ENCODE results near the gene PDE7B.

PDE7B gene
- total RNA-seq, result 0 to 0.78 (median 0.13) reads per million in 9 experiments

GRCh38 chr6:135851442-135852271 is at the start of gene PDE7B:
Gene PDE7B, plus strand, starts transcription at chr6:135851701.
- Mint-ChIP-seq H3K27me3 (no peaks in the 10 kb centered on the region), H3K4me1 (ENCODE audit: low read depth in 2 of 2) (peaks cover 0 to 3% of the 10 kb centered on the region in 2 donors), H3K27ac (peak within 1 kb of the TSS; percentile 16 to 17), H3K4me3 (peak within 1 kb of the TSS; percentile 59 to 61), H3K9me3 (no peaks in the 10 kb centered on the region), H3K36me3 (ENCODE audit: insufficient read depth) (no peaks in the 10 kb centered on the region)
- ATAC-seq (replicated peaks) (peak; percentile 85), DNase-seq (peak in 1 of 3 experiments; percentile 5)

DNA sequence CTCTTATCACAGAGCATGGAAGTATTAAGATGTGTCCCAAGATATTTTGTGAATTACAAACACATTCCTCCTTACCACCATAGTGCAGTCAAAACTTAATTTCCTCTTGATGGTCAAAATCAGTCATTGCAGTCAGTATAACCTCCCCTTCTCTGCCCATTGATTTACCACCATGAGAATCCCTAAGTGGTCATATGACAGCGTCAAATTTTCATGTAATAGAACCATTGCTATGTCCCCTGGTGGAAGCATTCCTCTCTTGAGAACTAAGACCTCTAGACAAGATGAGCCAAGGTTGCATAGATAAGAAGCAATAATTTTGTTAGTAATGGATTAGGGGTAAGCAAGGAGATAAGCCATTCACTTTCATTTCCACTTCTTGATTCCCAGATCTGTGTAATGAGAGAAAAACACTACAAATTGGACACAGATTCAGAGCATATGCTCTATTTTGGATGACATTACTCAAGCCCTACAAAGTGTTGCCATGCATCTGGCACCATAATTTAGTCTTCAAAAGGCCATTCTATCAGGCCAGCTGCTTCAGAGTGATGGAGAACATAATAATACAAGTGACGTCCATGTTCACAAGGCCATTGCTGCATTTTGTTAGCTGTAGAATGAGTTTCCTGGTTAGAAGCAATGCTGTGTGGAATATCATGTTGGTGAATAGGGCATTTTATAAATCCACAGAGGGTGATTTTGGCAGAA is 49.6 kb upstream of the PDE7B start:
- ATAC-seq (replicated peaks), result no peak
- no peak overlapping the region for H3K4me3 Mint-ChIP-seq
- H3K9me3 Mint-ChIP-seq, result no peaks in the 10 kb centered on the region
- DNase-seq, result no peak
- no peaks in the 10 kb centered on the region for H3K36me3 Mint-ChIP-seq (ENCODE audit: insufficient read depth)
- H3K4me1 Mint-ChIP-seq (ENCODE audit: low read depth in 2 of 2), result peaks cover 0 to 6% of the 10 kb centered on the region in 2 donors
- no peaks in the 10 kb centered on the region for H3K27me3 Mint-ChIP-seq
- no peak overlapping the region for H3K27ac Mint-ChIP-seq

GRCh38 chr6:135810486-135810885 is 41.0 kb upstream of the PDE7B start:
- H3K4me1 Mint-ChIP-seq (ENCODE audit: low read depth in 2 of 2), result no peaks in the 10 kb centered on the region
- H3K27ac Mint-ChIP-seq, result no peak overlapping the region
- ATAC-seq (replicated peaks) (no peak), DNase-seq (no peak)
- H3K9me3 Mint-ChIP-seq, result no peaks in the 10 kb centered on the region
- H3K36me3 Mint-ChIP-seq (ENCODE audit: insufficient read depth), result no peaks in the 10 kb centered on the region
- H3K27me3 Mint-ChIP-seq, result no peaks in the 10 kb centered on the region
- no peak overlapping the region for H3K4me3 Mint-ChIP-seq

DNA sequence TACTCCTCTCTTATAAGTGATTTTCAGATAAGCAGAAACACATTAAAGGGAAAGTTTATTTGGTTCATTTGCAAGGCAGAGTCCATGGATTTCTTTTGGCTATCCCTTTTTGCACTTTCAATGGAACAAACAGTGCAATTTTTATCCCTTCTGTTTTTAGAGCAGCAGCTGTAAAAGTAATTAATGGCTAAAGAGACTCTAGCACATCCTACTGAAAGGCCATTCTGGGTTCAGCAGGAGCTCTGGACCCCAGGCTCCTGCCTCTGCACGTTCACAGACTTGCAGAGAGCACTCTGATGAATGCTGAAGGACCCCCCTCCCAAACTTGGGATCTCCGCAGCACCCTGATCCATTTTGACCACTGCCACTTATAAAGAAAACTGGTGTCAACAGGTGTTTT is 40.3 kb upstream of the PDE7B start:
- H3K27me3 Mint-ChIP-seq, result no peaks in the 10 kb centered on the region
- H3K4me1 Mint-ChIP-seq (ENCODE audit: low read depth in 2 of 2), result no peaks in the 10 kb centered on the region
- no peak overlapping the region for H3K4me3 Mint-ChIP-seq
- no peak overlapping the region for H3K27ac Mint-ChIP-seq
- DNase-seq, result no peak
- H3K36me3 Mint-ChIP-seq (ENCODE audit: insufficient read depth), result no peaks in the 10 kb centered on the region
- no peaks in the 10 kb centered on the region for H3K9me3 Mint-ChIP-seq
- ATAC-seq (replicated peaks), result no peak

DNA sequence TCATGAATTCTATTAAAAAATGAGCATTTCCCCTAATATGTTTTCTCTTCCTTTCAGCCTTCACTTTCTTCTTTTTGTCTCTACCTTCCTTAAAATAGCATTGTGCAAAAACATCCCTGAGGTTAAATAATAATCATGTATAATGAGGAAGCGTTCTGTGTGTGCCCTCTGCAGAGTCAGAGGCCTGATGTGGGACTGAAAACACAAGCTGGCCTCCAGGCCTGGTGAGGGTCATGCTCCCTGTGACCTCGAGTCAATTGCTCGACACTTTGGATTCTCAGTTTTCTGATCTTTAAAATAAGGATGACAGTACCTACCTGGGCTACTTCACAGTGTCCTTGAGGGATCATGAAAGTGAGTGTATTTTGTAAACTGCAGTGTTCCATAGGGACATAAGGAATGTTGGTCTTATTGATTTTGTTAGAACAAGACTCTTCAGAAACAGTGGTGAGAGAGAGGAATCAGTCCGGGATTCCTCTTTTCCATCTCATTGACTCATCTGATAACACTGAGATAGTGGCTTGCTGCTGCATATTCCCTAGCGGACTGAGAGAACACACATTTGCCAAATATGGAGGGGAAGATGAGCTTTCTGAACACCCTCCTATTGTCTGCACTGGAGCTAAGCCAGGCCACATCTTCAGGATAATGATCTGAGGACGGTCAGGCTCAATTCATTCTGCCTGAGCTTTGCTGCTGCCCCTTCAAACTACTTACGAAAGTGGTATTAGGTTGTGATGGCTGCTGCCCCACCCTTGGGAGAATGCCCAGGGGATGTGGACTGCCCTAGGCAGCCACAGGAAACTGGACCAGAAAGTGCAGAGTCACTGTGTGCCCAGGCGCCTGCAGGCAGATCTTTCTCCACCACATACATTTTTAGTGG is 39.6 kb upstream of the PDE7B start:
- Mint-ChIP-seq H3K36me3 (ENCODE audit: insufficient read depth) (no peaks in the 10 kb centered on the region), H3K27me3 (no peaks in the 10 kb centered on the region), H3K9me3 (no peaks in the 10 kb centered on the region), H3K4me3 (no peak overlapping the region), H3K27ac (no peak overlapping the region), H3K4me1 (ENCODE audit: low read depth in 2 of 2) (no peaks in the 10 kb centered on the region)
- no peak for DNase-seq
- no peak for ATAC-seq (replicated peaks)

- Mint-ChIP-seq H3K27ac (no peak overlapping the region), H3K4me3 (no peak overlapping the region), H3K4me1 (ENCODE audit: low read depth in 2 of 2) (no peaks in the 10 kb centered on the region), H3K9me3 (no peaks in the 10 kb centered on the region), H3K27me3 (no peaks in the 10 kb centered on the region), H3K36me3 (ENCODE audit: insufficient read depth) (no peaks in the 10 kb centered on the region)
- DNase-seq, result no peak
- no peak for ATAC-seq (replicated peaks)
These were observed 38.1 kb upstream of the PDE7B start for GRCh38 chr6:135813401-135813800.

DNA sequence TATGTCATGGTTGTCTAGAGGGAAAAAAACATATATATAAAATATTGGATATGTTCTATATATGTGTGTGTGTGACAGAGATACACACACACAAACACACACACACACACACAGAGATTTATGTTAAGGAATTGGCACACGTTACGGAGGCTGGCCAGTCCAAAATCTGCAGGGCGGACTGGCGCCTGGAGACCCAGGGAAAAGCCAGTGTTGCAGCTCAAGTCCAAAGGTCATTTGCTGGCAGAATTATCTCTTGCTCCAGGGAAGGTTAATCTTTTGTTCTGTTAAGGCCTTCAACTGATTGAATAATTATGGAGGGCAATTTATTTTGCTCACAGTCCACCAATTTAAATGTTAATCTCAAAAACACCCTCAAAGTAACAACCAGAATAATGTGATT is 37.5 kb upstream of the PDE7B start:
- no peaks in the 10 kb centered on the region for H3K4me1 Mint-ChIP-seq (ENCODE audit: low read depth in 2 of 2)
- no peaks in the 10 kb centered on the region for H3K36me3 Mint-ChIP-seq (ENCODE audit: insufficient read depth)
- no peak overlapping the region for H3K27ac Mint-ChIP-seq
- no peak for ATAC-seq (replicated peaks)
- H3K4me3 Mint-ChIP-seq, result no peak overlapping the region
- H3K9me3 Mint-ChIP-seq, result no peaks in the 10 kb centered on the region
- no peak for DNase-seq
- H3K27me3 Mint-ChIP-seq, result no peaks in the 10 kb centered on the region

- Mint-ChIP-seq H3K36me3 (ENCODE audit: insufficient read depth) (no peaks in the 10 kb centered on the region), H3K4me3 (no peak overlapping the region), H3K9me3 (no peaks in the 10 kb centered on the region), H3K27ac (no peak overlapping the region), H3K4me1 (ENCODE audit: low read depth in 2 of 2) (no peaks in the 10 kb centered on the region), H3K27me3 (peaks cover 0 to 1% of the 10 kb centered on the region in 2 donors)
- ATAC-seq (replicated peaks) (no peak), DNase-seq (no peak)
These were observed 36.3 kb upstream of the PDE7B start for GRCh38 chr6:135815216-135815615.

DNA sequence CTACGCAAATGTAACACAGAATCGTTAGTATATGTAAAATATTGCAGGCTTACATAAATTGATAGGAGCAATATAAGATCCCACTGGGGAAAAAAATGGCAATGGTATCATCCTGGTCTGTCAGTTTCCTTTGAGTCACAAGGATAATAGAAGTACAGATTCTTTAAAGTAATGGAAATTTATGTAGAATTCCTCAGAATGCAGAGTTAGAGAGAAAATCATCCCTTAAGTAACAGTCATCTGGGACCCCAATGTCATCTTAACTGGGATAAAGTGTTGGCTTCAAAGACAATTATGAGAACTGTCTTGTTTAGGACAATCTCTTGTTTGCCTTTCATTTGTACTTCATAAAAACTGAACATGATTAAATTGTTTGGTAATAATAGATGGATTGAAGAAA is 34.5 kb upstream of the PDE7B start:
- Mint-ChIP-seq H3K4me3 (no peak overlapping the region), H3K4me1 (ENCODE audit: low read depth in 2 of 2) (no peaks in the 10 kb centered on the region), H3K9me3 (no peaks in the 10 kb centered on the region), H3K27me3 (peaks cover 0 to 5% of the 10 kb centered on the region in 2 donors), H3K36me3 (ENCODE audit: insufficient read depth) (no peaks in the 10 kb centered on the region), H3K27ac (no peak overlapping the region)
- no peak for DNase-seq
- no peak for ATAC-seq (replicated peaks)

DNA sequence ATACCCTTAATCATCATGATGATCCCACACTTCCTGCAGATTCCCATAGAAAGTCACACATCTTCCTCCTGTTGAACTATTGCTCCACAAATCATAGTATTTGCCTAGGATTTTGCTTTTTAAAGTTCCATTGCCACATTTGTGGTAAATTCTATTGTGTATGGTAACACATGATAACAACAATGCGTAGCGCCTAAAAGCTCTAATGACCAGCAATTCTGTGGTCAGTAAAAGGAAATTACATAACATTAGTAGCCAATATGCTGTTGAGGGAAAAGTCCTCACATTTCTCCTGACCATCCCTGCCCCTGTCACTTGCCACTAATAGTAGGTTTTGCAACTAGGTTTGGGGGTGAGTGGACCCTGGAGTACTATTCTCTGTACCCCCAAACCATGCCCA is 31.8 kb upstream of the PDE7B start:
- DNase-seq (no peak), ATAC-seq (replicated peaks) (no peak)
- Mint-ChIP-seq H3K4me1 (ENCODE audit: low read depth in 2 of 2) (no peaks in the 10 kb centered on the region), H3K27ac (no peak overlapping the region), H3K27me3 (peaks cover 14 to 18% of the 10 kb centered on the region in 2 donors), H3K4me3 (no peak overlapping the region), H3K36me3 (ENCODE audit: insufficient read depth) (no peaks in the 10 kb centered on the region), H3K9me3 (no peaks in the 10 kb centered on the region)

DNA sequence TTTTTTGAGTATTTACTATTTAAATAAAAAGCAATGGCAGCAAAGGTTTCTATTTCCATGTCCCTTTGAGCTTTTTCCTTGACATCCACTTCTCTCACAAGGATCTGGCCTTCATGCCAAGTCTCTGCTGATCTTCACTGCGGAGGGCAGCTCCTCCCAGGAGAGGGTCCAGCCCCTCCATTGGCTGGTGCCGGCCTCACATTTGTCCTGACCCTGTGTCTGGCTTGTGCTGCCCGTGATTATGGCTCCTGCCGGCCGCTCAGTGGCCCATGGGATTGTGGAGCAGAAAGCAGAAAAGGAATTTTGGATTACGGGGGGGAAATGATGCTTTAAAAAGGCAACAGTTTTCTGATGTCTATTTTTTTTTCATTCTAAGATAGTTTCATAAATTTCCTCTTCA is 31.2 kb upstream of the PDE7B start:
- no peaks in the 10 kb centered on the region for H3K4me1 Mint-ChIP-seq (ENCODE audit: low read depth in 2 of 2)
- H3K27me3 Mint-ChIP-seq, result peaks cover 14 to 18% of the 10 kb centered on the region in 2 donors
- peak overlapping the region in 1 of 2 donors; percentile 39 for H3K27ac Mint-ChIP-seq
- ATAC-seq (replicated peaks), result no peak
- no peaks in the 10 kb centered on the region for H3K36me3 Mint-ChIP-seq (ENCODE audit: insufficient read depth)
- DNase-seq, result no peak
- no peak overlapping the region for H3K4me3 Mint-ChIP-seq
- no peaks in the 10 kb centered on the region for H3K9me3 Mint-ChIP-seq

DNA sequence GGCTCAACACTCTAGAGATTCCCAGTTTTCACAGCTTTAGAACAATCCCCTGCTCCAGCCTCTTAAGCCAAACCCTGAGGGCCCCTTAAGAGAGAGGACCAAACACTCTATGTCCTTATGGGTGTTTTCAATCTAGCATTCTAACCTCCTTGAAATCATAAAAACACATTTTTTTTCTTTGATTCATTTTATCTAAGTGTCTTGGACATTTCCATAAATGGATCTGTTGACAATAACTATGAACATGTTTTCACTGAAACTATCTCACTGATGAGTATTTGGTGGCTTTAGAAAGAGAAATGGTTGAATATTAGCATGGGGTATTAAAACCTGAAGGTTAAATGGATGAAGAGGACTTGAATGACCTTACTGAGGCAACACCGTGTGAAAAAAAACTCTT is 27.6 kb upstream of the PDE7B start:
- no peak overlapping the region for H3K4me3 Mint-ChIP-seq
- no peaks in the 10 kb centered on the region for H3K4me1 Mint-ChIP-seq (ENCODE audit: low read depth in 2 of 2)
- H3K9me3 Mint-ChIP-seq, result no peaks in the 10 kb centered on the region
- ATAC-seq (replicated peaks) (no peak), DNase-seq (no peak)
- no peak overlapping the region for H3K27ac Mint-ChIP-seq
- H3K27me3 Mint-ChIP-seq, result peaks cover 14 to 18% of the 10 kb centered on the region in 2 donors
- H3K36me3 Mint-ChIP-seq (ENCODE audit: insufficient read depth), result no peaks in the 10 kb centered on the region

DNA sequence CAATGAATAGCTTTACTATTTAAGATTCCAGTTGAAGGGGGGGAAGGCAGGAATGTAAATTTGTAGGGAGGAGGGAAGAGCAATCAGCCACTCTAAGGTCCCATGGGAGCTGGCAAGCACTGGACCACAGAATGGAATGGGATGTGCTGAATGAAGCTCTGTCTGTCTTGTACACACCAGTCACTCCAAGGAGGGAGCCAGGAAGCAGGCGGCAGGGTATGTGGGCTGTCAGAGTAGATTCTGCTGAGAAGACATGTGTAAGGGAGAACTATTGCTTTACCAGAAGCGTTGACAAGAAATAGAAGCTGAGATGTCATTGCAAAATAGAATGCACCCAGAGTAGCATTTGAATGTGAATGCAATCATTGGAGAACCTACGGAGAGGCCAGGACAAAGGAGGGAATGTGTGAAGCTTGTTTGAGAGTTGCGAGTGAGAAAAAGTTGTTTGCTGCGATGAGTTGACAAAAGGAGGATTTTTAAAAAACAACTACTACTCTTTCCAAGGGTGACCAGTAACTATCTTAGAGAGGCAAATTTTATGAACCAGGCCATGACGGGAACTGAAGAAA is 25.2 kb upstream of the PDE7B start:
- no peaks in the 10 kb centered on the region for H3K9me3 Mint-ChIP-seq
- no peak overlapping the region for H3K27ac Mint-ChIP-seq
- H3K27me3 Mint-ChIP-seq, result peaks cover 14% of the 10 kb centered on the region in 2 donors

More for the DNA sequence above, 25.2 kb upstream of the PDE7B start:
- no peaks in the 10 kb centered on the region for H3K36me3 Mint-ChIP-seq (ENCODE audit: insufficient read depth)
- no peak for ATAC-seq (replicated peaks)
- DNase-seq, result no peak
- H3K4me3 Mint-ChIP-seq, result no peak overlapping the region
- H3K4me1 Mint-ChIP-seq (ENCODE audit: low read depth in 2 of 2), result no peaks in the 10 kb centered on the region
